Midbrain (tissue), 1 donor: ENCODE data around the gene ZAP70.

Experiments
- DNase-seq: peaks from one replicate; lab custom pipeline; 2025; lab: John Stamatoyannopoulos, UW

The ZAP70 gene

DNA sequence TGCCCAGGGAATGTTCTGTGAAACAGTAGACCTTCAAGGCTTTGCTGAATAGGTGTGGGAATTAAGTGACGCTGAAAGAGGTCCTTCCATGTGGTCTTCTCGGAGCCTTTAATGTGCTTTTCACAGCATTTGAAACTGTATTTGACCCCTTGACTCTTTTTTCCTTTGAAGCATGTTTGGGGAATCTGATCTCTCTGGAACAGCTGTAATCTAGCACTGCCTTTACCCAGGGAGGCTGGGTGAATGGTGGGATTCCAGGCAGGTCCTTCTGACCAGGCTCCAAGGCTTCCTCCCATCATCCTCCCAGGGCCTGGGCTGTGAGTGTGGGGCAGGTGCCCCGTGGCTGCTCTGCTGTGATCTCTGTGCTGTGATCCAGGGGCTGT lies 4.2 kb downstream of the ZAP70 start:
- DNase-seq = no peak

DNA sequence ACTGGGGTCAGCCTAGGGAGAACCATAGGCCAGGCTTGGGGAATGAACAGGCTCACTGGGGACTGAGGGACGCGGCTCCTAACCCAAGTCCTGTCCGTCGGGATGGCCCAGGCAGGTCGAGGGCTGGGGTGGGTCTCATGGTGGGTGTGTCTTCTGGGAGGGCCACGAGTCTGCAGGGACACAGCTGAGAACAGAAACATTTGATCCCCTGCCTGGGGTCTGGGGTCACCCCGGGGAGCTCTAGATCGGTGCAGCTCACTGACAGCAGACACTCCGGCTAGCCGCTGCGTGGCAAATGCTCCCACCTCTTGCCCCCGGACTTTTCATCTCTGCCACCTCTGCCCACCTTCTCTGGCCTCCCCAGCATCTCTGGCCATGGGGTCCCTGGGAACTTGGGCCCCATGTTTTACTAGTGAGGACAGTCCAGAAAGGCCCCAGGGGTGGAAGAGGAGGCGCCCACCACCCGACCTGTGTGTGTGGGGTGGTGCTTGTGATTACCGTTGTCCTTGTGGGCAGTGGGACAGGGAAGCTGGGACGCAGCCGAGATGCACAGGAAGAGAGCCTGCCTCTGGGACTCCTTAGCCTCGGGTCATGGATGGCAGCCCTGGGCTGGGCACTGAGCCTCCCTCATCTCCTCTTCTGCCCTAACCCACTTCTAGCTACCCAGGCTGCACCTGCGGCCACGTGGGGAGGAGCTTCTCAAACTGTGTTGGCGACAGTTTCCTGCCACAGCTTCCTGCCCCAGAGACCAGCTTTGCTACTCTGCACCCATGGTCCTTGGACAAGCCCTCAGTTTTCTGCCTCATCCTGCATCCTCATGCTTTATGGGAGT lies 4.9 kb downstream of the ZAP70 start:
- no peak for DNase-seq

DNA sequence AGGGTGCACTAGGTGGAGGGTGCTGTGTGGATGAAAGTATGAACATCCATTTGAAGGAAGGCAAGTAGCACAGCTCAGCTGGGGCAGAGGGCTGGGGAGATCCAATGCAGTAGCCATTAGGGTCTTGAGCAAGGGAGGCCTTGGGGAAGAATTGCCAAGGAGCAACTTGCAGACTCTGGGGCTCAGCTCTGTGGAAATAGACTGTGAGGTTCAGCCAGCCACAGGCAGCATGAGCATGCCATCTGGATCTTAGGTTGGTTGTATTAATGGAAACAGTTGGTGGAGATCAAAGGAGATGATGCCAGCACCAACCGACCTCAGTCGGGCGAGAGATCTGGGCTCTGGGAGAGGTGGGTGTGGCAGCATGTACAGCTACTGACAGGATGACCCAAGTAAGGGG lies 5.6 kb downstream of the ZAP70 start:
- DNase-seq = no peak

DNA sequence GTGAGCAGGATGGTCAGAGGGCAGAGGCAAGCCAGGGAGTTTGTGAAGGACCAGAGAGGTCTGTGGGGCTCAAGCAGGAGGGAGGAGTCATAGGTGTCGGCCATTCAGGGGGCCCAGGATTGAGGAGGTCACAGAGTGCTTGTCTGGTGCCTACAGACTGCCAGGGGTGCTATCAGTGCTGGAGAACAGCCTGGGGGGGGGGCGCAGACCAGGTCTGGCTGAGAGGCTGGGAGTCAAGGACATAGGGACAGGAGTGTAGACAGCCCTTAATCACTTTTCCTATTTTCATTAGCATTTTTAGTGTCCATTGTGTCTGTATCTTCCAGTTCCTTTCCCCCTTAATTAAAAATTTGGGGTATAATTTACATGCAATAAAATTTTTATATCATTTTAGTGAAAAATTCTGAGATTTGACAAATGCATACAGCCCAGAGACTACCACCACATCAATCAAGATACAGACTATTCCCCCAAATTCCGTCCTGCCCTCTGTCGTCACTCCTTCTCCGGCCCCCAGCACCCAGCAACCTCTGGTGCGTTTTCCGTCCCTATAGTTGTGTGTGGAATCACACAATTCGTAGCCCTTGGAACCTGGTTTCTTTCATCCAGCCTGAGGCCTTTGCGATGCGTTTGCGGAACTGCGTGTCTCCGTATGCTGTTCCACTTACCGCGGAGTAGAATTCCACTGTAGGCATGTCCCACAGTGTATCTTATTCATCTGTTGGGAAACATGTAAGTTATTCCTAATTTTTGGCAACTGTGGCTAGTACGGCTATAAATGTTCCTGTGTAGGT lies 6.2 kb downstream of the ZAP70 start:
- no peak for DNase-seq

DNA sequence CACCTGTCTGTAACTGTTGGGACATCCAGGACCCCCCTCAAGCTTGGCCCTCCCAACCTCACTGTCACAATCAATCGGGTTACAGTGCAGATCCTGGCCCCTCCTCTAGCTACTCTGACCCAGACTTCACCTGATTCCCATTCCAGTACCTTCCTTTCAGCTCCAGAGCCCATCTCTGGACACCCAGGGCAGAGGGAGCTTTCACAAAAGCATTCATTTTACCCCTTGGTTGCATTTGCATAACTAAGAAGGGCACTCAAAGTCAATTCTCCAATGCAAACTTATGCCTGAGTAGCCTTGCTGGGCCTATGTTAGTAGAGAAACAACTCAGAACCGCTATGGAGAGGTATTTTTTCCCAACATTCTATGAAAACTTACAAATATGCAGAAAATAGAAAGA lies 7.4 kb downstream of the ZAP70 start:
- DNase-seq = no peak

DNA sequence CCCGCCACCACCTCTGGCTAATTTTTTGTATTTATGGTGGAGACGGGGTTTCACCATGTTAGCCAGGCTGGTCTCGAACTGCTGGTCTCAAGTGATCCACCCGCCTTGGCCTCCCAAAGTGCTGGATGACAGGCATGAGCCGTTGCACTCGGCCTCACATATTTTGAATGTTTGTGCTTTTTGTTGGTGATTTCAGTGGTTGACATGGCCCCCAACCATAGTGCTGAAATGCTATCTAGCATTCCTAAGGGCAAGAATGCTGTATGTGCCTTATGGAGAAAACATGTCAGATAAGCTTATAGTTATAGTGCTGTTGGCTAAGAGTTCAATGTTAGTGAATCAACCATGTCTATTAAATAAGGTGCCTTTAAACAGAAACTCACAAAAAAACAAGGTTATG lies 8.9 kb downstream of the ZAP70 start:
- no peak for DNase-seq

DNA sequence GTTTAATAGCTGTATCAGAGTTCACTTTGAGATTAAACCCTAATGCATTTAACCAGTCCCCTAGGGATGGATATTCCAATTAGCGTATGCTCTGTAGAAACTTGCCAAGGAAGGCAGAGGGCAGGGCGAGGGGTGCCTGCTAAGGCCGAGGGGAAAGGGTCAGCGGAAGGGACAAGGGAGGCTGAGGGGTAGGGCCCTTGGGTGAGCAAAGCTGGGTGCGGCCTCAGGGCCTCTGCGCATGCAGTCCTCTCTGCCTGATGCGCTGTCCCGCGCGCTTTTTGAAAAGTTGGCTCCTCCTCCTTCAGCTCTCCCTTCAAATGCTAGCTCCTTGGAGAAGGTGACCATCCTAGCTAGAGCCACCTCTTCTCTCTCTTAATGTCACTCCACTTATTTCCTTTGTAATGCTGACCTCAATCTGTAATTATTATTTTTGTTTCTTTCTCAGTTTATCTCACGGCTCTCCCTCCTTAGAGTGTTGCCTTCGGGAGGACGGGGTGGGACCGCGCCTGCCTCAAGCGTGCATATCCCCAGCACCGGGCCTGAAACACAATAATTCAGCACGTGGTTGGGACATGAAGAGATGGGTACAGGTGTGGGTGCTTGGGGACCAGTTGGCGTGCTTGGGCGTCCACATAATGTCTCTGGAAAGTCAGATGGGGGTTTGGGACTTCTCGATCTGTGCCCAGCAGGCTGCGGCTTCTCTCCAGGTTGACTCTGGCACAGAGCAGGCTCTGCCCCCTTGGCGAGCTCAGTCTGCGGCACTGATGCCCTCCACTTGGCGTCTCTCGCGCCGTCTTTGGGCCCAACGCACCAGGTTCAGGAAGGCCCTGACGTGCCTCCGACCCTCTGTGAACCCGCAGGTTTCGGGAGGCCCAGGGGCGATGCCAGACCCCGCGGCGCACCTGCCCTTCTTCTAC lies 10.0 kb downstream of the ZAP70 start:
- no peak for DNase-seq

DNA sequence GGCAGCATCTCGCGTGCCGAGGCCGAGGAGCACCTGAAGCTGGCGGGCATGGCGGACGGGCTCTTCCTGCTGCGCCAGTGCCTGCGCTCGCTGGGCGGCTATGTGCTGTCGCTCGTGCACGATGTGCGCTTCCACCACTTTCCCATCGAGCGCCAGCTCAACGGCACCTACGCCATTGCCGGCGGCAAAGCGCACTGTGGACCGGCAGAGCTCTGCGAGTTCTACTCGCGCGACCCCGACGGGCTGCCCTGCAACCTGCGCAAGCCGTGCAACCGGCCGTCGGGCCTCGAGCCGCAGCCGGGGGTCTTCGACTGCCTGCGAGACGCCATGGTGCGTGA lies 10.7 kb downstream of the ZAP70 start:
- DNase-seq = no peak

DNA sequence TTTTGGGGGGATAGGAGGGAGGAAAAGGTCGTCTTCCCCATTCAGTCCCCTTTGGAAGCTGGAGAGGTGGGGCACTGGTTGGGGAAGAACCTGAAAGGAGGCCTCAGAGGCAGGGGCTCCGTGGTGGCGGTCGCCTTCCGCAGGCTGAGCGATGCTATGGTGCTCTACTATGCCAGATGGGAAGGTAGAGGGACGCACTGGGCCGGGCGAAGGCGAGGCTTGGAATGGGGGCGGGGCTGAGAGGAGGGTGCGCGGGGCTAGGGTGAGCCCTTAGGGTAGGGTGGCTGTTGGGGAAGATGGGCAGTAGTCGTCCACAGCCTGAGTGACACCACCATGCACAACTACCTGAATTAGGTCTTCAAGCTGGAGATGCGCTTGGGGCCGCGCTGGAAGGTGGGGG lies 11.1 kb downstream of the ZAP70 start:
- no peak for DNase-seq

DNA sequence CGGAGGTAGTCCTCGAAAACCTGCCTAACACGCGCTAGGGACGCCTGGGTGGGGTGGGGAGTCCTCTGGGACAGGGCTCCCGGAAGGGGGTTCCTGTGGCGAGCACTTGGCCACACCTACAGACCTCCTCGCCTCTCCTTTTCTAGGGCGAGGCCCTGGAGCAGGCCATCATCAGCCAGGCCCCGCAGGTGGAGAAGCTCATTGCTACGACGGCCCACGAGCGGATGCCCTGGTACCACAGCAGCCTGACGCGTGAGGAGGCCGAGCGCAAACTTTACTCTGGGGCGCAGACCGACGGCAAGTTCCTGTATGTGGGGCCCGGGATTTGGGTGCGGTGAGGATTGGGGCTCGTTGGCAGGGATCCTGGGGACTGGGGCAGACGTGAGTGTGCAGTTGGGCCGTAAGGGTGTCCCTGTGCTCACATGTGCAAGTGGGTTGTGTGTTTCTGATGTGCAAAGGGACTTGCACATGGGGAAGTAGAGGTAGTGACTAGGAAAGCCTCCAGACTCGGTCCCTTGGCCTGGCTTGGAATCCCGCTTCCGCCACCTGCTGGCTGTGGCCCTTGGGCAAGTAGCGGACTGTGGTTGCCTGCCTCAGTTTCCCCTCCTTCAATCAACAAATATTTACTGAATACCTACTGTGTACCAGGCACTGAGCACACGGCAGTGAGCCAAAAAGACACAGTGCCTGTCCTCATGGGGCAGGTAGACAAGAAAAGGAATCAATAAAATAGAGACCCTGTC lies 11.7 kb downstream of the ZAP70 start:
- DNase-seq = no peak

DNA sequence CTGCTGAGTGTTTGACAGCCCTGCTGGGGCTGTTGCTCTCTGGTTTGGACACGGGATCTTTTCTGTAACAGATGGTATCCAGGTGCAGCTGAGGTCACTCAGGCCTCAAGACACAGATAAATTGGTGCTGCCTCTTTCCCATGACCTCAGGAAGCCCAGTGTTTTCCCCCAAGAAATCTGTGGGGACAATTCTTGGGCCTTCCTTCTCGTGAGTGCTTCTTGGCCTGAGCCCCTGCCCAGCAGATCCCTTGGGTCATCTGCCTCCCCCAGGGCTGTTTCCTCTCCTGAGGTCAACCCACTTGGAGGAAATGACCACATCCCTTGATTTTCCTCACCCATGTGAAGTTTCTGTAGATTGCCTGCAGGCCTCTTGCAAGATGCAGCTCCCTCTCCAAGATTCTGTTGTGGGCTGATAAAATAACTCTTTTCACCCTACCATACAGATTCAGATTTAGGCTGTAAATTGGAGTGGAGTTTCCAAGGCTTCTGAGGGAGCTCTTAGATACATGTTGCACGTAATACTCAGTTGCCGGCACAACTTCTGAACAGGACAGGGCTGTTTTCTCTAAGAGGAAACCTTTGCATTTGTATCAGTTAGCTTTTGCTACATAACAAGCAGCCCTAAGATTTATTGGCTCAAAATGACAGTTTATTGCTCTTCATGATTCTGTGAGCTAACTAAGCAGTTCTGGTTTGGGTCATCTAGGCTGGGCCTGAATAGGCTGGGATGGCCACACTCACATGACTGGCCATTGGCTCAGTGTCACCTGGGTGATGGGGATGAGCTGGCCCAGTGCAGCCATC lies 13.1 kb downstream of the ZAP70 start:
- DNase-seq = no peak

DNA sequence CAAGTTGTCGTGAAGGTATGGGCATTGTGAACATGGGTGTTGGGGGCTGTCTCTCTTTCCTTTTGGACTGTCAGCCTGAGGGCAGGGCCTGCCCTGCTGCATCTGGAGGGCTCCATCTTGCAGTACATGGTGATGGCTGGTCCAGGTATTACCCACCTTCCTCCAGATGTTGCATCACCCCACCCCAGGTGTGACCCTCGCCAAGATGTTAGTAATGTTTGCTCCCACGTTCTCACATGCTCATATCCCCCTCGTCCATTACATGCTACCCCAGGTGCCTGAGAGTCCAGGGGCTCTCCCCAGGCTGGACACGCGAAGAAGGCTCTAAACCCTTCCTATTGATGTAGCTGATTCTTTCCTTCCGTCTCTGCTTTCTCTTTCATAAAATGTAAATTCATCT lies 13.9 kb downstream of the ZAP70 start:
- DNase-seq = no peak

DNA sequence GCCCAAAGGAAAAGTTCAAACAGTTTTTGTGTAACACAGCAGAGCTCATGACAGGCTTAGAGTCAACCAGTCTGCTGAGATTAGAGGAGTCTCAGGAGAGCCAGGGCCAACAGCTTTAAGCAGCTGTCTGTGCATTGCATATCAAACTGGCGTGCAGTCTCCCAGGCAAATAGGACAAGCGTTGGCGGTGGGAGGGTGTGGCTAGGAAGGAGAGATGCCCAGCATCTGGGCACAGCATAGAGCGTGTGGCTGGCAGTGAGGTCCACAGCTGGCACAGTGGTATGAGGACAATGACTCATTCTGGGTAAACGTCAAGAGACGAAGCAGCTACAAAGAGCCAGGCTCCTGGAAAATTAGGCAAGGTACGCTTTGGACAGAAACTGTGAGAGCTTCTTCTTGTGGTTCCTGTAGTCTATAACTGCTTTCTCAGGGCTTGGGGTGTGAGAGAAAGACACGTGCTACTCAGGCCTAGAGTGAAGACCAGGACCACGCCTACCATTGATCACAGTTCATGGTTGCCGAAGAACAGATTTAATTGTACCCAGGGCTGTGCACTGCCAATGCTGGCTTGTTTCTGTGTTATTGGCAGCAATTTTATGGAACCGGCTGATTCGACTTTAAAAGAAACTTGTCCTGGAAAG lies 14.8 kb downstream of the ZAP70 start:
- no peak for DNase-seq

DNA sequence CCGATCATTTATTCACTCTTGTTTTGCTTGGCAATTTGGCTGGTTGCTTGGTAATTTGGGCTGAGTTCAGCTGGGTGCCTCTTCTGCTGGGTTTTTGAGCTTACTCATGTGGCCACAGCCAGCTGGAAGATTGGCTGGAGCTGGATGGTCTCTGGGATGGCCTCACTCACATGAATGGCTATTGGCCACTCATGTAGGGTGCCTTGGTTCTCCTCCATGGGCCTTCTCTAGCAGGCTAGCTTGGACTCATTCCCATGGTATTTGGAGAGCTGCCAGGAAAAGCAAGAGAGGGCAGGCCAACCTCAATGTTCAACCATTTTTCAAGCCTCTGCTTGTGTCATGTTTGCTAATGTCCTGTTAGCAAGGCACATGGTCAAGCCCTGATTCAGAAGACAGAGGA lies 16.9 kb downstream of the ZAP70 start:
- no peak for DNase-seq

DNA sequence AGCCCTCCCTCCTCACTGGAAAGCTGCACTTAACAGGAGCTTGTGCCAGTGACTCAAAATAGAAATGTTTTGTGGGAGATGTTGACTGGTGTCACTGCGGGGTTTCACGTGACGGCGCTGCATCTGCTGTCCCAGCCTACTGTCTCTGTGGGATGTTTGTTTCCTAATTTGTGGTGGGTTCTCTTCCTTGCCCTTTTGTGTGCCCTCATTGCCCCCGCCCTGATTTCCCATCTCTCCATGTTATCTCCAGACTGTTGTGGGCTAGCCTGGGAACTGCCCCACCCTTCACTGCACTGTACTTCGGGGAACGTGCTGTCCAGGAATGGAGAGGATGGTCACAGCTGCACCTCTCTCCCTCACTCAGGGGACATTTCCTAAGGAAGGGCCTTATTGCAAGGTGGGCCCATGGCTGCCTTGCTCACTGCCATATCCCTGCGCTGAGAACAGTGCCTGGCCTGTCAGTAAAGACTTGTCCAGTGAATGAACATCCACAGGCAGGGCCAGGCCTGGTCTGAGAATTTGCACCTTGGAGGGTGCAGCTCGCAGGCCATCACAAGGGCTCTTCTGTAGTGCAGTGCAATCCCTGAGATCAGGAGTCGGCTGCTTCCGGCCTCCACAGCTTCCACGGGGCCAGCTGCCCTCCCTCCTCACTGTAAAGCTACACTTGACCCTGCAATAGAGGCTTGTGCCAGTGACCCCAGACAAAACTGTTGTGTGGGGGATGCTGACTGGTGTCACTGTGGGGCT lies 18.1 kb downstream of the ZAP70 start:
- no peak for DNase-seq

DNA sequence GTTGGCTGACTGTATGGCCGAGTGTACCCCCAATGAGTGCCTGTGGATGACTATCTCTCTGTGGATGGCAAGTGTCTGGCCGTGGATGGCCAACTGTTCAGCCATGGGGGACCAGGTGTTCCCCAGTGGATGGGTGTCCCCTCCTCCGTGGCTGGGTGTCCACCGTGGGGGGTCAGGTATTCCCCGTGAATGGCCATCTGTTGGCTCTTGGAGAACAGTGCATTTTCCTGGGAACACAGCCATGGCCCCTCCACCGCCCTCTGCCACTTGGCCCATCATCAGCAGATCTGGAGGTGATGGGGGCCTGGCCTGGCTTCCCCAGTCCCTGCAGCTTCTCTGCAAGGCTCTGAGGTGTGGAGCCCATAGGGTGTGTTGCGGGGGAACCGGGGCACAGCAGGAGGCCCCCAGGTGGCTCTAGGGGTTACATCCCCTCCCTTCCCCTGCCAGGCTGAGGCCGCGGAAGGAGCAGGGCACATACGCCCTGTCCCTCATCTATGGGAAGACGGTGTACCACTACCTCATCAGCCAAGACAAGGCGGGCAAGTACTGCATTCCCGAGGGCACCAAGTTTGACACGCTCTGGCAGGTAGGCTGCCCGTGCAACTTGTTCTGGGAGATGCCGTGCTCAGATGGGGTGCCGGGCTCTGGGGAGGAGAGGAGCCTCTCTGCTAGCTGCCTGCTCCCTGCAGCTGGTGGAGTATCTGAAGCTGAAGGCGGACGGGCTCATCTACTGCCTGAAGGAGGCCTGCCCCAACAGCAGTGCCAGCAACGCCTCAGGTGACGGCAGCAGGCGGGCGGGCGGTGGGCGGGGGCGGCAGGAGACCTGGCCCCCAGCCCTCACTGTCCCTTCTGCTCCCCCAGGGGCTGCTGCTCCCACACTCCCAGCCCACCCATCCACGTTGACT lies 19.3 kb downstream of the ZAP70 start:
- DNase-seq = no peak

DNA sequence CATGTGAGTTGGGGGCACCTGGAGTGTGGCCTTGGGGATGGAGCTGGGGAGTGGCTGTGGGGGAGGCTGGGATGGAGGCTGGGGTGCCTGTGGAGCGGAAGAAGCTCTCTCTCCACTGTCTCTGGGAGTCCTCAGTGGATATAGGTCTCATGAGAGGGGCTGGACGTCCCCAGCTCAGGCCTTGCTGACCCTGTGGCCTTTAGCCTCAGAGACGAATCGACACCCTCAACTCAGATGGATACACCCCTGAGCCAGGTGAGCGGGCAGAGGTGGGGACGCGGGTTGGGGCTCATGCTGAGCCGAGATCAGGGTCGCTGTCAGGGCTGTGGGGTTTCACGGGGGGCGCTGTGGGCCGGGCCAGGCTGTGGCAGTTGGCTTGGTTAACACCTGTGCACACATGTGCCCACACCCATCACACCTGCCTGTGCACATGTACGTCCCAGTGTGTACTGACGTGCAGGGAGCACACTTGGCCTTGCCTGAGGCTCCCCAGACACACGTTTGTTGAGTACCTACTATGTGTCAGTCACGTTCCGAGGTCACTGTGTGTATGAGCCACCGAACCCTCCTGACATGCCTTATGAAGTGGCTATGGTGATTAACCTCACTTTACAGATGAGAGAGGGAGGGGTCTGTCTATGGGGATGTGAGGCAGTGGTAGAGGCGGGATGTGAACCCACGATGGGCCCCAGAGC lies 20.1 kb downstream of the ZAP70 start:
- no peak for DNase-seq
